ENCODE data around the gene FGFR1OP2. TPM values are rescaled to one million over a fixed set of nuclear protein-coding genes. Genes with fewer than 3 reads are reported as not detected.

Gene FGFR1OP2
- polyA plus RNA-seq, 2 donors: 17.8 to 20.2 TPM

DNA sequence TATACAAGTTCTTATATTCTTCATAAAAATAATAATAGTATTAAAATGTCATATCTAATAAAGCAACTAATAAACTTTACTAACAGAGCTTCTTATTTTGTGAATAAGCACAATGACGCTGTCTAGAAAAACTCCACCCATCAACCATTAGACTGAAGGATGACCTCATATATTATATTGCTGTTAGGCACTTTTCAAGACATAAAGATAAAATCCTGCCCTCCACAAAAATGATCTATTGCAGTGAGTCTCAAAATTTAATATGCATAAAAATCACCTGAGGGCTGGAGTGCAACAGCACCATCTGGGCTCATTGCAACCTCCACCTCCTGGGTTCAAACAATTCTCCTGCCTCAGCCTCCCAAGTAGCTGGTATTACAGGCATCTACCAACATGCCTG is 55.8 kb downstream of the FGFR1OP2 start:
- H3K4me3 ChIP-seq (ENCODE audit: low read depth in 1 of 2, low read length in 2 of 2): no peak overlapping the region
- no peaks in the 10 kb centered on the region for H3K4me1 ChIP-seq (ENCODE audit: control insufficient read depth in 2 of 2, insufficient read depth in 2 of 2, low read length in 1 of 2)
- H3K36me3 ChIP-seq (ENCODE audit: control insufficient read depth in 2 of 2, insufficient read depth in 2 of 2, low read length in 1 of 2): peaks cover 12 to 13% of the 10 kb centered on the region in 2 donors
- no peaks in the 10 kb centered on the region for H3K27me3 ChIP-seq (ENCODE audit: control insufficient read depth in 1 of 2, insufficient read depth in 2 of 2, low read length in 2 of 2)
- 93 to 98% methylated on average over 1 of the region's 1 CpG for WGBS, 2 donors
- H3K9me3 ChIP-seq (ENCODE audit: control insufficient read depth in 2 of 2, insufficient read depth in 1 of 2, low read depth in 1 of 2, low read length in 1 of 2): no peaks in the 10 kb centered on the region
- no peak overlapping the region for H3K27ac ChIP-seq (ENCODE audit: low read depth in 2 of 2, low read length in 1 of 2)

DNA sequence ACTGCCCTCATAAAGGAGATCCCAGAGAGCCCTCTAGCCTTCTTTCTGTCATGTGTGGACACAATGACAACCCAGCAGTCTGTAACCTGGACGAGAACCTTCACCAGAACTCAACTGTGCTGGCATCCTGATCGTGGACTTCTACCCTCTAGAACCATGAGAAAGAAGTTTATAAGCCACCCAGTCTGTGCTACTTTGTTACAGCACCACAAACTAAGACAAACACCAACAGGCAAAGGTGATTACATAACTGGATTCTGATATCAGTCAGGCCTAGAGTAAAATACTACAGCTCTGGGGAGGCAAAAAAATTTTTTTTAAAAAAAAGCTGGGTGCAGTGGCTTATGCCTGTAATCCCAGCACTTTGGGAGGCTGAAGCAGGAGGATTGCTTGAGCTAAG is 57.4 kb downstream of the FGFR1OP2 start:
- H3K4me3 ChIP-seq (ENCODE audit: low read depth in 1 of 2, low read length in 2 of 2): no peak overlapping the region
- no peak overlapping the region for H3K27ac ChIP-seq (ENCODE audit: low read depth in 2 of 2, low read length in 1 of 2)
- no peaks in the 10 kb centered on the region for H3K4me1 ChIP-seq (ENCODE audit: control insufficient read depth in 2 of 2, insufficient read depth in 2 of 2, low read length in 1 of 2)
- WGBS, 2 donors: 90 to 93% methylated on average over 2 of the region's 2 CpGs
- no peaks in the 10 kb centered on the region for H3K27me3 ChIP-seq (ENCODE audit: control insufficient read depth in 1 of 2, insufficient read depth in 2 of 2, low read length in 2 of 2)
- no peaks in the 10 kb centered on the region for H3K9me3 ChIP-seq (ENCODE audit: control insufficient read depth in 2 of 2, insufficient read depth in 1 of 2, low read depth in 1 of 2, low read length in 1 of 2)
- H3K36me3 ChIP-seq (ENCODE audit: control insufficient read depth in 2 of 2, insufficient read depth in 2 of 2, low read length in 1 of 2): peaks cover 8 to 12% of the 10 kb centered on the region in 2 donors

DNA sequence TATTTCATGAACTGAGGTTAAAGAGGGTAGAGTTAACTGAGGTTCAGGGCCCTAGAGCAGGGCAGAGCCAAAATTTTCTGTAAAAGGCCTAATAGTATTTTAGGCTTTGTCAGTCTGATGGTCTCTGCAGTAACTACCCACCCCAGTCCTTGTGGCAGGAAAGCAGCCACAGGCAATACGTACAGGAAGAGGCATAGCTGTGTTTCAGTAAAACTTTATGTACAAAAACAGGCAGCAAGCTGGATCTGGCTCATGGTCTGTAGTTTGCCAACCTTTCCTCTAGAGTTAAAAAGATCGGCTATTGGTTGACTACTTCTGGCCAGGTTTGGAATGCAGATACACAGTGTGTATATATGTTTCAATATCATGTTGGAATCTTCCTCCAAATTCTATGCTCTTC is 58.7 kb downstream of the FGFR1OP2 start:
- WGBS, 2 donors: 90 to 95% methylated on average over 2 of the region's 2 CpGs
- Histone ChIP-seq H3K9me3 (ENCODE audit: control insufficient read depth in 2 of 2, insufficient read depth in 1 of 2, low read depth in 1 of 2, low read length in 1 of 2) (no peaks in the 10 kb centered on the region), H3K27me3 (ENCODE audit: control insufficient read depth in 1 of 2, insufficient read depth in 2 of 2, low read length in 2 of 2) (no peaks in the 10 kb centered on the region), H3K4me1 (ENCODE audit: control insufficient read depth in 2 of 2, insufficient read depth in 2 of 2, low read length in 1 of 2) (no peaks in the 10 kb centered on the region), H3K36me3 (ENCODE audit: control insufficient read depth in 2 of 2, insufficient read depth in 2 of 2, low read length in 1 of 2) (peaks cover 8 to 12% of the 10 kb centered on the region in 2 donors), H3K4me3 (ENCODE audit: low read depth in 1 of 2, low read length in 2 of 2) (no peak overlapping the region), H3K27ac (ENCODE audit: low read depth in 2 of 2, low read length in 1 of 2) (no peak overlapping the region)

- Histone ChIP-seq H3K9me3 (ENCODE audit: control insufficient read depth in 2 of 2, insufficient read depth in 1 of 2, low read depth in 1 of 2, low read length in 1 of 2) (no peaks in the 10 kb centered on the region), H3K36me3 (ENCODE audit: control insufficient read depth in 2 of 2, insufficient read depth in 2 of 2, low read length in 1 of 2) (peaks cover 0 to 5% of the 10 kb centered on the region in 2 donors), H3K27me3 (ENCODE audit: control insufficient read depth in 1 of 2, insufficient read depth in 2 of 2, low read length in 2 of 2) (no peaks in the 10 kb centered on the region), H3K4me3 (ENCODE audit: low read depth in 1 of 2, low read length in 2 of 2) (no peak overlapping the region), H3K27ac (ENCODE audit: low read depth in 2 of 2, low read length in 1 of 2) (no peak overlapping the region), H3K4me1 (ENCODE audit: control insufficient read depth in 2 of 2, insufficient read depth in 2 of 2, low read length in 1 of 2) (no peaks in the 10 kb centered on the region)
- 63 to 70% methylated on average over 1 of the region's 1 CpG for WGBS, 2 donors
These were observed 62.7 kb downstream of the FGFR1OP2 start for GRCh38 chr12:27000961-27001360.

GRCh38 chr12:27001663-27002062 is 63.4 kb downstream of the FGFR1OP2 start:
- H3K4me1 ChIP-seq (ENCODE audit: control insufficient read depth in 2 of 2, insufficient read depth in 2 of 2, low read length in 1 of 2): no peaks in the 10 kb centered on the region
- H3K36me3 ChIP-seq (ENCODE audit: control insufficient read depth in 2 of 2, insufficient read depth in 2 of 2, low read length in 1 of 2): peaks cover 0 to 5% of the 10 kb centered on the region in 2 donors
- no peak overlapping the region for H3K4me3 ChIP-seq (ENCODE audit: low read depth in 1 of 2, low read length in 2 of 2)
- 84 to 88% methylated on average over 5 of the region's 5 CpGs for WGBS, 2 donors
- H3K27me3 ChIP-seq (ENCODE audit: control insufficient read depth in 1 of 2, insufficient read depth in 2 of 2, low read length in 2 of 2): no peaks in the 10 kb centered on the region
- H3K27ac ChIP-seq (ENCODE audit: low read depth in 2 of 2, low read length in 1 of 2): no peak overlapping the region
- H3K9me3 ChIP-seq (ENCODE audit: control insufficient read depth in 2 of 2, insufficient read depth in 1 of 2, low read depth in 1 of 2, low read length in 1 of 2): no peaks in the 10 kb centered on the region

DNA sequence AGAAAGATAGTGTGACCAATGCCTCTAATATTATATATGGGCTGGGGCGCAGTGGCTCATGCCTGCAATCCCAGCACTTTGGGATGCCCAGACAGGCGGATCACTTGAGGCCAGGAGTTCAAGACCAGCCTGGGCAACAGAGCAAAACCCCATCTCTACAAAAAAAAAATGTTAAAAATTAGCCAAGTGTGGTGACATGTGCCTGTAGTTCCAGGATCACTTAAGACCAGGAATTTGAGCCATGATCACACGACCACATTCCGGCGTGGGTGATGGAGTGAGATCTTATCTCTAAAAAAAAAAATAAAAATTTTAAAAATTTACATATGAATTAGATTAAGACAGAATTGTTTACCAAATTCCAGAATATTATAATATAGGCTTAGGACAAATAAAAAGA is 63.9 kb downstream of the FGFR1OP2 start:
- WGBS, 2 donors: 83 to 92% methylated on average over 5 of the region's 5 CpGs
- H3K9me3 ChIP-seq (ENCODE audit: control insufficient read depth in 2 of 2, insufficient read depth in 1 of 2, low read depth in 1 of 2, low read length in 1 of 2): no peaks in the 10 kb centered on the region
- H3K27me3 ChIP-seq (ENCODE audit: control insufficient read depth in 1 of 2, insufficient read depth in 2 of 2, low read length in 2 of 2): no peaks in the 10 kb centered on the region
- H3K4me1 ChIP-seq (ENCODE audit: control insufficient read depth in 2 of 2, insufficient read depth in 2 of 2, low read length in 1 of 2): no peaks in the 10 kb centered on the region
- H3K27ac ChIP-seq (ENCODE audit: low read depth in 2 of 2, low read length in 1 of 2): no peak overlapping the region
- no peak overlapping the region for H3K4me3 ChIP-seq (ENCODE audit: low read depth in 1 of 2, low read length in 2 of 2)
- peaks cover 0 to 3% of the 10 kb centered on the region in 2 donors for H3K36me3 ChIP-seq (ENCODE audit: control insufficient read depth in 2 of 2, insufficient read depth in 2 of 2, low read length in 1 of 2)

GRCh38 chr12:27003421-27004381 is 65.4 kb downstream of the FGFR1OP2 start:
- H3K27ac ChIP-seq (ENCODE audit: low read depth in 2 of 2, low read length in 1 of 2): peak overlapping the region in 1 of 2 donors; percentile 22
- H3K27me3 ChIP-seq (ENCODE audit: control insufficient read depth in 1 of 2, insufficient read depth in 2 of 2, low read length in 2 of 2): no peaks in the 10 kb centered on the region
- H3K9me3 ChIP-seq (ENCODE audit: control insufficient read depth in 2 of 2, insufficient read depth in 1 of 2, low read depth in 1 of 2, low read length in 1 of 2): no peaks in the 10 kb centered on the region
- peaks cover 0 to 1% of the 10 kb centered on the region in 2 donors for H3K36me3 ChIP-seq (ENCODE audit: control insufficient read depth in 2 of 2, insufficient read depth in 2 of 2, low read length in 1 of 2)
- no peak overlapping the region for H3K4me3 ChIP-seq (ENCODE audit: low read depth in 1 of 2, low read length in 2 of 2)
- 53 to 73% methylated on average over 6 of the region's 6 CpGs for whole genome bisulfite sequencing, 2 donors
- H3K4me1 ChIP-seq (ENCODE audit: control insufficient read depth in 2 of 2, insufficient read depth in 2 of 2, low read length in 1 of 2): no peaks in the 10 kb centered on the region

DNA sequence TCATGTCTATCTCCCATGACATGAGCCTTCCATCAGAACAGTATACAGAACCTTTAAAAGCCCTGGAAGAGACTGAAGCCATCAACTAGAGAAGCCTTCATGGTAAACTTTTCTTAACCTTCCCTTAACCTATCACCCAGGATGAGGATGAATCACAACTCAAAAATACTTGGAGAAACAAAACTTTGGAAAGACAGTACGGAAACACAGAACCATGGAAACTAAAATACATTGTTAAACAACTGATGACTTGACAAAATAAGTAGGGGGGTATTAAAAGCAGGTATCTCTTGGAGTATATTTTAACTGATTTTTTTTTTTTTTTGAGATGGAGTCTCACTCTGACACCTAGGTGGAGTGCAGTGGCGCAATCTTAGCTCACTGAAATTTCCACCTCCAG is 67.2 kb downstream of the FGFR1OP2 start:
- Histone ChIP-seq H3K36me3 (ENCODE audit: control insufficient read depth in 2 of 2, insufficient read depth in 2 of 2, low read length in 1 of 2) (no peaks in the 10 kb centered on the region), H3K9me3 (ENCODE audit: control insufficient read depth in 2 of 2, insufficient read depth in 1 of 2, low read depth in 1 of 2, low read length in 1 of 2) (no peaks in the 10 kb centered on the region), H3K4me3 (ENCODE audit: low read depth in 1 of 2, low read length in 2 of 2) (no peak overlapping the region), H3K27me3 (ENCODE audit: control insufficient read depth in 1 of 2, insufficient read depth in 2 of 2, low read length in 2 of 2) (no peaks in the 10 kb centered on the region), H3K27ac (ENCODE audit: low read depth in 2 of 2, low read length in 1 of 2) (no peak overlapping the region), H3K4me1 (ENCODE audit: control insufficient read depth in 2 of 2, insufficient read depth in 2 of 2, low read length in 1 of 2) (no peaks in the 10 kb centered on the region)
- WGBS, 2 donors: 89 to 97% methylated on average over 2 of the region's 2 CpGs

GRCh38 chr12:27006797-27007467 is 68.7 kb downstream of the FGFR1OP2 start:
- Histone ChIP-seq H3K4me3 (ENCODE audit: low read depth in 1 of 2, low read length in 2 of 2) (no peak overlapping the region), H3K27ac (ENCODE audit: low read depth in 2 of 2, low read length in 1 of 2) (no peak overlapping the region), H3K27me3 (ENCODE audit: control insufficient read depth in 1 of 2, insufficient read depth in 2 of 2, low read length in 2 of 2) (no peaks in the 10 kb centered on the region), H3K4me1 (ENCODE audit: control insufficient read depth in 2 of 2, insufficient read depth in 2 of 2, low read length in 1 of 2) (no peaks in the 10 kb centered on the region), H3K36me3 (ENCODE audit: control insufficient read depth in 2 of 2, insufficient read depth in 2 of 2, low read length in 1 of 2) (no peaks in the 10 kb centered on the region), H3K9me3 (ENCODE audit: control insufficient read depth in 2 of 2, insufficient read depth in 1 of 2, low read depth in 1 of 2, low read length in 1 of 2) (no peaks in the 10 kb centered on the region)
- WGBS, 2 donors: 71 to 86% methylated on average over 2 of the region's 2 CpGs

All from esophagus (tissue), 2 donors.